H9 (cell line): ENCODE measurements around the gene ARRDC1. TPM values are rescaled to one million over a fixed set of nuclear protein-coding genes. Genes with fewer than 3 reads are reported as not detected.

ENCODE experiments used
- DNase-seq: peaks from one replicate; pipeline ENCODE4 v3.0.0-alpha.2; 2017
- H2AFZ ChIP-seq: one replicate; pipeline ENCODE4 v1.6.1; 2013; ENCODE audit warnings: mild to moderate bottlenecking, low read length, control low read depth, moderate library complexity
- H2AK5ac ChIP-seq: 2 replicates; pipeline ENCODE4 v1.6.1; 2013; ENCODE audit warnings: low read length, control low read depth, mixed read lengths; ENCODE audit not compliant: insufficient read length
- H2BK120ac ChIP-seq: one replicate; pipeline ENCODE4 v1.6.1; 2013; ENCODE audit warnings: low read depth, mild to moderate bottlenecking, low read length, control low read depth, inconsistent platforms; ENCODE audit not compliant: poor library complexity, severe bottlenecking
- H2BK12ac ChIP-seq: 2 replicates; pipeline ENCODE4 v1.6.1; 2013; ENCODE audit warnings: low read length, control low read depth, mixed read lengths, low read depth; ENCODE audit not compliant: insufficient read length
- H2BK15ac ChIP-seq: 2 replicates; pipeline ENCODE4 v1.6.1; 2013; ENCODE audit warnings: low read depth, low read length, control low read depth
- H2BK20ac ChIP-seq: one replicate; pipeline ENCODE4 v1.6.1; 2013; ENCODE audit warnings: low read depth, mild to moderate bottlenecking, low read length, control low read depth, inconsistent platforms; ENCODE audit not compliant: poor library complexity, severe bottlenecking
- H2BK5ac ChIP-seq: 2 replicates; pipeline ENCODE4 v1.6.1; 2013; ENCODE audit warnings: low read length, control low read depth, mixed read lengths; ENCODE audit not compliant: insufficient read length
- H3K14ac ChIP-seq: 2 replicates; pipeline ENCODE4 v1.6.1; 2013; ENCODE audit warnings: low read length, control low read depth; ENCODE audit not compliant: insufficient read depth
- H3K18ac ChIP-seq: 2 replicates; pipeline ENCODE4 v1.6.1; 2013; ENCODE audit warnings: low read depth, mild to moderate bottlenecking, mixed read lengths, low read length, control low read depth; ENCODE audit not compliant: insufficient read length
- H3K23ac ChIP-seq: 2 replicates; pipeline ENCODE4 v1.6.1; 2013; ENCODE audit warnings: low read length, control low read depth, mixed read lengths, low read depth; ENCODE audit not compliant: insufficient read length
- H3K23me2 ChIP-seq: 2 replicates; pipeline ENCODE4 v1.6.1; 2013; ENCODE audit warnings: low read depth, mild to moderate bottlenecking, mixed read lengths, low read length, control low read depth; ENCODE audit not compliant: insufficient read length, poor library complexity, severe bottlenecking
- H3K27ac ChIP-seq: 2 replicates; pipeline ENCODE4 v1.5.1; 2013; ENCODE audit warnings: low read length, control low read depth, mixed read lengths, low read depth; ENCODE audit not compliant: insufficient read length
- H3K27me3 ChIP-seq: 2 replicates; pipeline ENCODE4 v1.6.1; 2013; ENCODE audit warnings: low read length, control low read depth, inconsistent platforms; ENCODE audit not compliant: insufficient read depth
- H3K4ac ChIP-seq: 2 replicates; pipeline ENCODE4 v1.6.1; 2013; ENCODE audit warnings: low read depth, mild to moderate bottlenecking, control low read depth, inconsistent platforms, low read length, moderate library complexity
- H3K4me1 ChIP-seq: 2 replicates; pipeline ENCODE4 v1.6.1; 2013; ENCODE audit warnings: low read length, control low read depth, inconsistent platforms; ENCODE audit not compliant: insufficient read depth
- H3K4me2 ChIP-seq: 2 replicates; pipeline ENCODE4 v1.6.1; 2013; ENCODE audit warnings: low read length, control low read depth, mixed read lengths; ENCODE audit not compliant: insufficient read length, insufficient read depth
- H3K56ac ChIP-seq: 2 replicates; pipeline ENCODE4 v1.6.1; 2013; ENCODE audit warnings: low read depth, mild to moderate bottlenecking, mixed read lengths, low read length, control low read depth; ENCODE audit not compliant: insufficient read length
- H3K79me1 ChIP-seq: 2 replicates; pipeline ENCODE4 v1.6.1; 2013; ENCODE audit warnings: low read depth, mild to moderate bottlenecking, moderate library complexity, low read length, control low read depth, inconsistent platforms; ENCODE audit not compliant: insufficient read depth, poor library complexity, severe bottlenecking
- H3K79me2 ChIP-seq: 2 replicates; pipeline ENCODE4 v1.6.1; 2013; ENCODE audit warnings: low read length, control low read depth, inconsistent platforms; ENCODE audit not compliant: insufficient read depth
- H3K9ac ChIP-seq: 2 replicates; pipeline ENCODE4 v1.6.1; 2013; ENCODE audit warnings: low read length, control low read depth, mixed read lengths; ENCODE audit not compliant: insufficient read length; ENCODE audit errors: extremely low read depth
- H3K9me3 ChIP-seq: one replicate; pipeline ENCODE4 v1.6.1; 2013; ENCODE audit warnings: low read depth, low read length, inconsistent platforms; ENCODE audit not compliant: control insufficient read depth
- H3T11ph ChIP-seq: one replicate; pipeline ENCODE4 v1.6.1; 2013; ENCODE audit warnings: mild to moderate bottlenecking, low read length, control low read depth, inconsistent platforms
- H4K20me1 ChIP-seq: one replicate; pipeline ENCODE4 v1.6.1; 2013; ENCODE audit not compliant: control insufficient read depth, insufficient read length, insufficient read depth
- H4K5ac ChIP-seq: 2 replicates; pipeline ENCODE4 v1.6.1; 2013; ENCODE audit warnings: low read depth, mild to moderate bottlenecking, mixed read lengths, low read length, control low read depth; ENCODE audit not compliant: insufficient read length
- H4K8ac ChIP-seq: replicated peaks from 2 replicates; pipeline ENCODE4 v1.6.1; 2013; ENCODE audit warnings: low read length, control low read depth, mixed read lengths, low read depth; ENCODE audit not compliant: insufficient read length
- H4K91ac ChIP-seq: 2 replicates; pipeline ENCODE4 v1.6.1; 2013; ENCODE audit warnings: low read depth, mild to moderate bottlenecking, moderate library complexity, mixed read lengths, low read length, control low read depth; ENCODE audit not compliant: insufficient read length
- H3K27ac Mint-ChIP-seq, 3 experiments: 2 replicates in 2 of 3; 3 replicates in 1 of 3; pipeline ENCODE4 v1.8.0; 2020 to 2021; ENCODE audit warnings: mixed read lengths in 3 of 3, mild to moderate bottlenecking in 1 of 3, moderate library complexity in 1 of 3
- H3K27me3 Mint-ChIP-seq: 2 replicates; pipeline ENCODE4 v1.8.0; 2021; ENCODE audit warnings: low read depth, mild to moderate bottlenecking, moderate library complexity, mixed read lengths
- H3K36me3 Mint-ChIP-seq, 3 experiments: 2 replicates in 2 of 3; 3 replicates in 1 of 3; pipeline ENCODE4 v1.8.0; 2020 to 2021; ENCODE audit warnings: low read depth in 3 of 3, mixed read lengths in 3 of 3; ENCODE audit not compliant: insufficient read depth in 1 of 3
- H3K4me1 Mint-ChIP-seq, 2 experiments: 2 replicates each; pipeline ENCODE4 v1.8.0; 2020; ENCODE audit warnings: mixed read lengths in 2 of 2
- H3K4me3 Mint-ChIP-seq, 2 experiments: 2 replicates in 1 of 2; 3 replicates in 1 of 2; pipeline ENCODE4 v1.8.0; 2020 to 2021; ENCODE audit warnings: mild to moderate bottlenecking in 2 of 2, mixed read lengths in 2 of 2, moderate library complexity in 1 of 2
- H3K9me3 Mint-ChIP-seq, 2 experiments: 2 replicates in 1 of 2; 3 replicates in 1 of 2; pipeline ENCODE4 v1.8.0; 2020; ENCODE audit warnings: mild to moderate bottlenecking in 2 of 2, mixed read lengths in 2 of 2, moderate library complexity in 1 of 2
- CTCF ChIP-seq: fragments of 200-600 bp; sonication (generic); conservative IDR thresholded peaks from 3 replicates; pipeline ENCODE4 v1.8.0; 2021; ENCODE audit warnings: antibody characterized with exemption, mild to moderate bottlenecking
- WGBS: extraction: QIAGEN DNeasy Blood & Tissue Kit; methylation state at CpG from one replicate; pipeline ENCODE4 v1.1.7; 2013; ENCODE audit warnings: missing lambda C conversion rate, low lambda C conversion rate, mixed read lengths; ENCODE audit not compliant: insufficient read length; ENCODE audit errors: extremely low coverage; 5-methylcytosine and 5-hydroxymethylcytosine counted together
- total RNA-seq: library from RNA; stranded (reverse); gene quantifications from 2 replicates; pipeline ENCODE4 v1.2.1, GENCODE V29; 2021

ARRDC1 gene
- total RNA-seq, 1 experiment from 2014 or later: 34.4 TPM

GRCh38 chr9:137620581-137620980 is 15.1 kb downstream of the ARRDC1 start:
- Histone ChIP-seq H3K4ac (no peak overlapping the region), H3K27me3 (no peaks in the 10 kb centered on the region), H4K91ac (no peak overlapping the region), H2BK20ac (no peak overlapping the region), H3K23ac (no peak overlapping the region), H3K56ac (no peak overlapping the region), H2BK15ac (no peak overlapping the region), H4K5ac (no peak overlapping the region), H3K23me2 (peaks cover 5% of the 10 kb centered on the region), H3K4me2 (peak overlapping the region; percentile 92), H3K79me1 (no peaks in the 10 kb centered on the region), H4K20me1 (no peaks in the 10 kb centered on the region), H3T11ph (no peak overlapping the region), H4K8ac (no peak overlapping the region), H2BK120ac (no peak overlapping the region), H3K9me3 (no peaks in the 10 kb centered on the region), H3K18ac (no peak overlapping the region), H2AK5ac (no peak overlapping the region), H2BK12ac (no peak overlapping the region), H3K14ac (no peak overlapping the region), H2AFZ (no peak overlapping the region), H2BK5ac (no peak overlapping the region), H3K27ac (no peak overlapping the region), H3K9ac (peak overlapping the region; percentile 18), H3K4me1 (peaks cover 4% of the 10 kb centered on the region; the same call in 1 of the 2 replicates), H3K79me2 (peaks cover 48% of the 10 kb centered on the region; the same call in 1 of the 2 replicates)
- no CpG with 5 or more reads among the region's 7 CpGs for WGBS
- no peak for TF ChIP-seq CTCF
- Mint-ChIP-seq H3K27me3 (no peaks in the 10 kb centered on the region), H3K4me3 (peak overlapping the region; percentile 64 to 84), H3K9me3 (no peaks in the 10 kb centered on the region), H3K36me3 (peaks cover 21 to 29% (median 25%) of the 10 kb centered on the region in 3 experiments; a peak in 6 of 7 replicates), H3K4me1 (peaks cover 31 to 38% of the 10 kb centered on the region in 2 experiments), H3K27ac (peak overlapping the region in 2 of 3 experiments; percentile 71 to 92; a peak in 3 of 7 replicates)
- DNase-seq: no peak
